Measurements from ENCODE around the gene BCAR3.
A peak's percentile ranks its signal among the peaks of the same experiment; 100 is the strongest.

Gene BCAR3

DNA sequence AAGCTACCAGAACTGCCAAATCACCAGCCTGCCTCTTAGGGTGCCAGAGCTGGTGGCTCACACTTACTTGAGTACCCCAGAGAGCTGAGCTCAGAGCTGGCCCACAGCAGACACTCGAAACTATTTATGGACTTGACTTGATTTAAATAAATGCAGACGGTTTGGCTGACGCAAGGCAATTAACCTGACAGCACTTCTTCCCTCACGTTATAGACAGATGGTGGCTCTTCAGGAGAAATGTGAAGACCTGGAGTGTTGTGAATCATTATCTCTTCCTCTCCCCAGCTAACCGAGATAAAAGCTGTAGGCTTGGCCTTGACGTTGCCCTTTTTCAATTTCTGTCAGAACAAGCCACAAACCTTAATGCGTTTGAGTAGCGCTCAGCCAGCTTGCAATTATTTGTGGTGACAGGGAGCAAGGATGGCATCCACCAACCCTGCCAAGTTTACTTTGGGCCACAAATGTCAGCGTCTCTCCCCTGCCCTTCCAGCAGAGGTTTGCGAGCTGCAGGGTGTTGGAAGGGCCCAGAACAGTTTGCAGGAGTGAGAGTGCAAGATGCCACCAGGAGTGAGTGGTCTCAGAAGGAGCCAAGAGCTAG, 34.0 kb upstream of the BCAR3 start:
- no peak overlapping the region for H3K9ac ChIP-seq (ENCODE audit: low read length)
- no peak overlapping the region for H3K4me2 ChIP-seq (ENCODE audit: low read length)
- H3K27ac ChIP-seq (ENCODE audit: low read depth, low read length) = no peak overlapping the region
- H3K36me3 ChIP-seq (ENCODE audit: control insufficient read depth in 1 of 2, insufficient read depth in 2 of 2, low read length in 2 of 2) = no peaks in the 10 kb centered on the region
- peaks cover 0 to 2% of the 10 kb centered on the region in 2 experiments for H3K4me1 ChIP-seq (ENCODE audit: control insufficient read depth in 1 of 2, insufficient read depth in 2 of 2, low read length in 2 of 2)
- no peak for DNase-seq
- no peak overlapping the region for H4K12ac ChIP-seq (ENCODE audit: low read depth, low read length)
- H2BK12ac ChIP-seq (ENCODE audit: low read length) = no peak overlapping the region
- H3K18ac ChIP-seq (ENCODE audit: low read length) = no peak overlapping the region
- H3K27me3 ChIP-seq (ENCODE audit: insufficient read depth, low read length) = no peaks in the 10 kb centered on the region
- H3K4me3 ChIP-seq (ENCODE audit: low read depth, low read length) = no peak overlapping the region
- H2BK120ac ChIP-seq (ENCODE audit: insufficient read depth, low read length, poor library complexity) = no peak overlapping the region
- H3K23ac ChIP-seq (ENCODE audit: low read length) = no peak overlapping the region
- no peak overlapping the region for H2BK5ac ChIP-seq (ENCODE audit: low read depth, low read length, poor library complexity)
- peaks cover 4% of the 10 kb centered on the region for H3K9me3 ChIP-seq (ENCODE audit: insufficient read depth, low read depth, low read length)
- H3K14ac ChIP-seq (ENCODE audit: low read length) = no peak overlapping the region
- no peak overlapping the region for H2AK5ac ChIP-seq (ENCODE audit: low read length)
- no CpG with 5 or more reads among the region's 10 CpGs for WGBS (ENCODE audit: extremely low coverage, insufficient coverage, insufficient read length)
- H4K91ac ChIP-seq (ENCODE audit: low read depth, low read length) = no peak overlapping the region
- no peaks in the 10 kb centered on the region for H3K79me1 ChIP-seq (ENCODE audit: low read length)
- no peak overlapping the region for H3K4ac ChIP-seq (ENCODE audit: low read depth, low read length)
- no peaks in the 10 kb centered on the region for H3K79me2 ChIP-seq (ENCODE audit: control insufficient read depth, insufficient read depth, low read length, poor library complexity)
- H4K8ac ChIP-seq (ENCODE audit: low read depth, low read length) = no peak overlapping the region
- no peak overlapping the region for H2AFZ ChIP-seq (ENCODE audit: insufficient read depth, low read length, poor library complexity)

DNA sequence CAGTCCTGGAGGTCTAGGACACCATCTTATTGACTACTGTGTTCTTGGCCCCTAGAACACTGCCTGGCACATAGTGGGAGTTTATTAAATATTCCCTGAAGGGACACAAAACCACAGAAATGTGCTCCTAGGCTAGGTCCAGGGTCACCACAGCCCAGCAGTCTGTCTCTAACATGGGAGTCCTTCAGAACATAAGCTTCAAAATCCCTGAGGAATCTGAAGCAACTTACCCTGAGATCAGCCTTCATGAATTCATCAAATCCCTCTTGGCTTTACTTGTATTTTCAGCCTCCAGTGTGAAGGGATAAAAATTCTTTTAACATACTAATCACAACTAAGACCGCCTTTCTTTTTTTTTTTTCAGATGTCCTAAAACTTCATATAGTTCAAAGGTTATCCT, 32.7 kb upstream of the BCAR3 start:
- no peak overlapping the region for H2BK5ac ChIP-seq (ENCODE audit: low read depth, low read length, poor library complexity)

DNA sequence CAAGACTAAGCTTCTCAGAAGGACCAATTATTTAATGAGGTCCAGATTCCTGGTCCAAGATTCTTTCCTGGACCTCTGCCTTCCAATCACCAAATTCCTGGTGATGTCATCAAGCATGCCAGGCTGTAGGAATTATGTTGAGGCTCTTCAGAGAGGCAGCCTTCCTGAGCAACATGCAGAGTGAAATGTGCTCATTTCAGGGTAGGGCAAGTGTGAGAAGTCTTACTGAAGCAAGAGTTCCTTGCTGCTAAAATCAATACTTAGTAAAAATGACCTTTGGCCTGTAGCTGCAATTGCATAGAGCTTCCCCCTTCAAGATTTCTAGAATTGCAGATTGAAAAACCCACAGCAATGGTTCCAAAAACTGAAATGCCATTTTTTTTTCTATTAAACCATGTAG, 31.7 kb upstream of the BCAR3 start:
- Histone ChIP-seq H3K4me3 (ENCODE audit: low read depth, low read length) (no peak overlapping the region), H3K79me2 (ENCODE audit: control insufficient read depth, insufficient read depth, low read length, poor library complexity) (no peaks in the 10 kb centered on the region), H4K91ac (ENCODE audit: low read depth, low read length) (no peak overlapping the region), H2AK5ac (ENCODE audit: low read length) (no peak overlapping the region), H3K4me2 (ENCODE audit: low read length) (no peak overlapping the region), H3K4me1 (ENCODE audit: control insufficient read depth in 1 of 2, insufficient read depth in 2 of 2, low read length in 2 of 2) (peaks cover 6 to 8% of the 10 kb centered on the region in 2 experiments), H2AFZ (ENCODE audit: insufficient read depth, low read length, poor library complexity) (no peak overlapping the region), H3K18ac (ENCODE audit: low read length) (no peak overlapping the region), H3K27ac (ENCODE audit: low read depth, low read length) (no peak overlapping the region), H3K9me3 (ENCODE audit: insufficient read depth, low read depth, low read length) (peaks cover 4% of the 10 kb centered on the region), H3K27me3 (ENCODE audit: insufficient read depth, low read length) (no peaks in the 10 kb centered on the region), H2BK5ac (ENCODE audit: low read depth, low read length, poor library complexity) (no peak overlapping the region), H3K79me1 (ENCODE audit: low read length) (no peaks in the 10 kb centered on the region), H3K9ac (ENCODE audit: low read length) (no peak overlapping the region), H3K23ac (ENCODE audit: low read length) (no peak overlapping the region), H4K12ac (ENCODE audit: low read depth, low read length) (no peak overlapping the region), H3K36me3 (ENCODE audit: control insufficient read depth in 1 of 2, insufficient read depth in 2 of 2, low read length in 2 of 2) (no peaks in the 10 kb centered on the region), H4K8ac (ENCODE audit: low read depth, low read length) (no peak overlapping the region), H2BK120ac (ENCODE audit: insufficient read depth, low read length, poor library complexity) (no peak overlapping the region), H3K4ac (ENCODE audit: low read depth, low read length) (no peak overlapping the region), H2BK12ac (ENCODE audit: low read length) (no peak overlapping the region), H3K14ac (ENCODE audit: low read length) (no peak overlapping the region)
- peak in 1 of 2 donors; percentile 58 for DNase-seq

More for the DNA sequence above, 32.7 kb upstream of the BCAR3 start:
- no peak for DNase-seq
- no peak overlapping the region for H2BK120ac ChIP-seq (ENCODE audit: insufficient read depth, low read length, poor library complexity)
- H3K9ac ChIP-seq (ENCODE audit: low read length) = no peak overlapping the region
- H3K4me3 ChIP-seq (ENCODE audit: low read depth, low read length) = no peak overlapping the region
- no peak overlapping the region for H3K4ac ChIP-seq (ENCODE audit: low read depth, low read length)
- no peak overlapping the region for H2AFZ ChIP-seq (ENCODE audit: insufficient read depth, low read length, poor library complexity)
- no peaks in the 10 kb centered on the region for H3K79me1 ChIP-seq (ENCODE audit: low read length)
- H3K27ac ChIP-seq (ENCODE audit: low read depth, low read length) = no peak overlapping the region
- H2AK5ac ChIP-seq (ENCODE audit: low read length) = no peak overlapping the region
- H3K4me2 ChIP-seq (ENCODE audit: low read length) = no peak overlapping the region
- H3K14ac ChIP-seq (ENCODE audit: low read length) = no peak overlapping the region
- H2BK12ac ChIP-seq (ENCODE audit: low read length) = no peak overlapping the region
- no peak overlapping the region for H4K8ac ChIP-seq (ENCODE audit: low read depth, low read length)
- no peak overlapping the region for H4K91ac ChIP-seq (ENCODE audit: low read depth, low read length)
- no peaks in the 10 kb centered on the region for H3K36me3 ChIP-seq (ENCODE audit: control insufficient read depth in 1 of 2, insufficient read depth in 2 of 2, low read length in 2 of 2)
- no peaks in the 10 kb centered on the region for H3K27me3 ChIP-seq (ENCODE audit: insufficient read depth, low read length)
- WGBS (ENCODE audit: extremely low coverage, insufficient coverage, insufficient read length) = no CpG with 5 or more reads among the region's 1 CpG
- no peaks in the 10 kb centered on the region for H3K79me2 ChIP-seq (ENCODE audit: control insufficient read depth, insufficient read depth, low read length, poor library complexity)
- H3K23ac ChIP-seq (ENCODE audit: low read length) = no peak overlapping the region
- H4K12ac ChIP-seq (ENCODE audit: low read depth, low read length) = no peak overlapping the region
- no peak overlapping the region for H3K18ac ChIP-seq (ENCODE audit: low read length)
- peaks cover under 1 to 2% of the 10 kb centered on the region in 2 experiments for H3K4me1 ChIP-seq (ENCODE audit: control insufficient read depth in 1 of 2, insufficient read depth in 2 of 2, low read length in 2 of 2)
- H3K9me3 ChIP-seq (ENCODE audit: insufficient read depth, low read depth, low read length) = peaks cover 4% of the 10 kb centered on the region

DNA sequence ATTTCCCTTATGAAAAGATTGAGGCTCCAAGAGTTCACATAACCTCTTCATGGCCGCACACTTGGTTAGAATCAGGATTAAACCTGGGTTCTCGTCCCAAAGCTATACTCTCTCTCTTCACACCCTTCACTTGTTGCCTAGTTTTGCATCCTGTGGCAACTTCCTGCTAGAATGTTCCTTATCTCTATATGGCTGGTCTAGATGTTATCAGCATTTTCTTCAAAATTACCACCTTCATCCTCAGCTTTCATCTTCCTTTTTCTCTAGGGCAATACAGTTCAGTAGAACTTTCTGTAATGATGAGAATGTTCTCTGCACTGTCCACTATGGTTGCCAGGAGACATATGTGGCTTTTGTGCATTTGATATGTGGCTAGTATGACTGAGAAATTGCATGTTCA, 31.1 kb upstream of the BCAR3 start:
- Histone ChIP-seq H2BK120ac (ENCODE audit: insufficient read depth, low read length, poor library complexity) (no peak overlapping the region), H3K18ac (ENCODE audit: low read length) (no peak overlapping the region), H3K27me3 (ENCODE audit: insufficient read depth, low read length) (no peaks in the 10 kb centered on the region), H3K9ac (ENCODE audit: low read length) (no peak overlapping the region), H4K8ac (ENCODE audit: low read depth, low read length) (no peak overlapping the region), H3K14ac (ENCODE audit: low read length) (no peak overlapping the region), H3K27ac (ENCODE audit: low read depth, low read length) (no peak overlapping the region), H3K4me3 (ENCODE audit: low read depth, low read length) (no peak overlapping the region), H3K79me1 (ENCODE audit: low read length) (no peaks in the 10 kb centered on the region), H3K4me1 (ENCODE audit: control insufficient read depth in 1 of 2, insufficient read depth in 2 of 2, low read length in 2 of 2) (peaks cover 6 to 8% of the 10 kb centered on the region in 2 experiments), H3K9me3 (ENCODE audit: insufficient read depth, low read depth, low read length) (peaks cover 4% of the 10 kb centered on the region), H2BK12ac (ENCODE audit: low read length) (no peak overlapping the region), H3K4ac (ENCODE audit: low read depth, low read length) (no peak overlapping the region), H3K36me3 (ENCODE audit: control insufficient read depth in 1 of 2, insufficient read depth in 2 of 2, low read length in 2 of 2) (no peaks in the 10 kb centered on the region), H2AK5ac (ENCODE audit: low read length) (no peak overlapping the region), H3K23ac (ENCODE audit: low read length) (no peak overlapping the region), H2AFZ (ENCODE audit: insufficient read depth, low read length, poor library complexity) (no peak overlapping the region), H4K12ac (ENCODE audit: low read depth, low read length) (no peak overlapping the region), H3K79me2 (ENCODE audit: control insufficient read depth, insufficient read depth, low read length, poor library complexity) (no peaks in the 10 kb centered on the region), H2BK5ac (ENCODE audit: low read depth, low read length, poor library complexity) (no peak overlapping the region), H3K4me2 (ENCODE audit: low read length) (no peak overlapping the region), H4K91ac (ENCODE audit: low read depth, low read length) (no peak overlapping the region)
- peak in 1 of 2 donors; percentile 69 for DNase-seq
- WGBS (ENCODE audit: extremely low coverage, insufficient coverage, insufficient read length) = no CpG with 5 or more reads among the region's 2 CpGs
